HG03575 (cell line): ENCODE data around the gene GFOD2.
"Not testable (repeated sequence)": the region's sequence is repeated elsewhere in the genome, so short reads cannot be mapped to it uniquely, and the experiment has no call there.

Experiments used
- ATAC-seq: cut with Tn5 transposase; IDR thresholded peaks from one replicate; pipeline ENCODE4 v1.9.1; 2021; ENCODE audit not compliant: unreplicated experiment, insufficient number of reproducible peaks, low FRiP score; ENCODE audit errors: extremely low read depth

GFOD2 gene, protein sequence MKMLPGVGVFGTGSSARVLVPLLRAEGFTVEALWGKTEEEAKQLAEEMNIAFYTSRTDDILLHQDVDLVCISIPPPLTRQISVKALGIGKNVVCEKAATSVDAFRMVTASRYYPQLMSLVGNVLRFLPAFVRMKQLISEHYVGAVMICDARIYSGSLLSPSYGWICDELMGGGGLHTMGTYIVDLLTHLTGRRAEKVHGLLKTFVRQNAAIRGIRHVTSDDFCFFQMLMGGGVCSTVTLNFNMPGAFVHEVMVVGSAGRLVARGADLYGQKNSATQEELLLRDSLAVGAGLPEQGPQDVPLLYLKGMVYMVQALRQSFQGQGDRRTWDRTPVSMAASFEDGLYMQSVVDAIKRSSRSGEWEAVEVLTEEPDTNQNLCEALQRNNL

DNA sequence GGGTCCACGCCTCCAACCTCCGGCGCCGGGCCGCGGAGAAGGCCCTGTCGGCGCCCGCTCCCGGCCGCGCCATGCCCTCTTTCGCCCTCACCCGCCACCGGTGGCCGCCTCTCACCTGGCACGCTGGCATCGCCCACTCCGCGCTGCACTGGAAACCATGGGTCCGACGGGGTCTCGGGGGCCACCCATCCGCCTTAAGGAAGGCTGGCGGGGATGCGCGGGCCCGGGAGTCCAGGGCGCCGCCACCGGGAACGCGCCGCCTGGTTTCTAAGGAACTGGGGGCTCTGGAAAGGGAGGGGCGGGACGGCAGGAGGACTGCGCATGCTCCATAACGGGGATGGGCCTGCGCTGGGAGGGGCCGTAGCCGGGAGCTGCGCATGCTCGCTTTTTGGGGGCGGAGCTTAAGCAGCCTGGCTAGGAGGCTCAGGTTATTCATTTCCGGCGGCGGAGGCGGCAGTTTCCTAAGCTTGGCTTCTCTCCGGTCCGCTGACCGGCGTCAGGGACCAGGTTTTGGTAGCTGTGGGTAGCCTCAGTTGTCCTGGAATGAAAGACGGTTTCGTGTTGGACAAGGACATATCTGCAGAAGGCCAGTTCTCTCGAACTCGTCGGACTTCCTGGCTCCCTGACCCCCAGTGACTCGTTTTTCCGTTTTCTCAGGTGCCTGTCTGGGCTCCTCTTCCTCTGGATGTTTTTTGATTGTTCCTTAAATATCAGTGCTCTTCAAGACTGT is at the start of gene GFOD2:
GFOD2 (minus strand) TSS at position 269 of the 730 bp plus-strand sequence. CDS start 33,601 bp downstream, outside the sequence.
- peak; percentile 51 for ATAC-seq

DNA sequence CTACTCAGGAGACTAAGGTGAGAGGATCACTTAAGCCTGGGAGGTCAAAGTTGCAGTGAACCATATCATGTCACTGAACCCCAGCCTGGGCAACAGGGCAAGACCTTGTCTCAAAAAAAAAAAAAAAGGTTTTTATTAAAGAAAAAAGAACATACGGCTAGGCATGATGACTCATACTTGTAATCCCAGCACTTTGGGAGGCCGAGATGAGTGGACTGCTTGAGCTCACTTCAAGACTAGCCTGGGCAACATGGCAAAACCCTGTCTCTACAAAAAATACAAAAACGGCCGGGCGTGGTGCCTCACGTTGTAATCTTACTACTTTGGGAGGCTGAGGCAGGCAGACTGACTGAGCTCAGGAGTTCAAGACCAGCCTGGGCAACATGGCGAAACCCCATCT is 48.8 kb upstream of the GFOD2 start:
- no peak for ATAC-seq

DNA sequence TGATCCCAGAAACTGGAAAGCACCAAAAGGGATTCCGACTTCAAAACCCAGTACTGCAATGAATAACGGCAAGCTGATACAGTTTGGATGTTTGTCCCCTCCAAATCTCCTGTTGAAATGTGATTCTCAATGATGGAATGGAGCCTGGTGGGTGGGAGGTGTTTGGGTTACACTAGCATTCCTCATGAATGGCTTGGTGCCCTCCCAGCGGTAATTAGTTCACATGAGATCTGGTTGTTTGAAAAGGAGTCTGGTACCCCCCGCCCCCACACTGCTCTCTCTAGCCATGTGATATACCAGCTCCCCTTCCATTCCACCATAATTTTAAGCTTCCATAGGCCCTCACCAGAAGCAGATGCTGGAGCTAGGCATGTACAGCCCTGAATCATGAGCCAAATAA is 47.2 kb upstream of the GFOD2 start:
- ATAC-seq, result no peak

DNA sequence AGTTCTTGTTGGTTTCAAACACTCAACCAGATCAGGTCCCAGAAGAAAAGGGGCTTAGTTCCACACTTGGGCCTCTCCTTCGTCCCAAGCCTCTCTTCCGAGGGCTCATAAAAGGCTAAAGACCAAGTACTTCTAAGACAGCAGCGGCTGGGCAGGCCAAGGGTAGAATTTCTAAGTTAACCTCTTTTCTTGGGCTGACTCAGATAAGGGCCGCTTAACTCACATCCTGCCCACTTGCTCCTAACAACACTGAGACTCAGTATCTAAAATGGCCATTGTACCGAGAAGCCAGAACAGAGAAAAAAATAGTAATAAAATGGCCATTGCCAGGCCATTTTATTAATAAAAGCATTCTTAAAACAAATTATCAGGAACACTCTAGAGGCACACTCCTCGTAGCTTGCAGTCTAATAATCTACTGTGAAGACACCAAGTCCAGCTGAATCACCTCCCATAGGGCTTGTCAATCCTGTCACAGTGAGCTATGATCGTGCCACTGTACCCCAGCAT is 45.1 kb upstream of the GFOD2 start:
- ATAC-seq, result no peak

DNA sequence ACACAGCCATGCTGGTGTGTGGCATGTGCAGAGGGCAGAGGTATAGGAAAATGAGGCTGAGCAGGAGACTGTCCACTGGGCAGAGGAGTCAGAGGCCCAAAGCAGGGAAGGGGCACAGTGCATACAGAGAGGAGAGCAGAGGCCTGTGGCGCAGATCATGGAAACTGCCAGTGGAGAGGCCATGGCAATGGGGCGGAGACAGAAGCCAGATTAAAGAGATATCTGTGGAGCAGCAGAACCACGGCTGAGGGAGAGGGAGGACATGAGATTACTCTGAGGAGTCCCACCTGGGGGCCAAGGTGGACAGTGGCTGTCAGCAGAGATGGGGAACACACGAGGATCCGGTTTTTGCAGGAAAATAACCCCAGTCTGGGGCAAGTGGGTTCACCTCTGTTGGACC is 44.0 kb upstream of the GFOD2 start:
- ATAC-seq, result no peak

DNA sequence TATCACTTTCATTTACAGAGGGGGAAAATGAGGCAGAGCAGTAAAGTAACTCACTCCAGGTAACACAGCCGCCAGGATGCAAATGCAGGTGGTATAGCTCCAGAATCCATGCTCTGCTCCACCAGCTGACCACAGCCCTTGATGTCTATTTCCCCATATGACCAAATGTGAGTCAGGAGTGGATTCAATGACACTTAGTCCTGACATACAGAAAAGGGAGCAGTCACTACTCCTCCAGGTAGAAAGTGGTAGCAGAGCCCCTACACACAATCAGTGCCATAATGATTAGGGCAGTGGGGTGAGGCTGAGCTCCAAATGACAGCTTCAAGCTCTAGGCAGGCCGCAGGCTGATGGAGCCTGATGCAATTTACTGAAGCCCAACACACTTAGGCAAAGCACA is 43.3 kb upstream of the GFOD2 start:
- ATAC-seq, result no peak

DNA sequence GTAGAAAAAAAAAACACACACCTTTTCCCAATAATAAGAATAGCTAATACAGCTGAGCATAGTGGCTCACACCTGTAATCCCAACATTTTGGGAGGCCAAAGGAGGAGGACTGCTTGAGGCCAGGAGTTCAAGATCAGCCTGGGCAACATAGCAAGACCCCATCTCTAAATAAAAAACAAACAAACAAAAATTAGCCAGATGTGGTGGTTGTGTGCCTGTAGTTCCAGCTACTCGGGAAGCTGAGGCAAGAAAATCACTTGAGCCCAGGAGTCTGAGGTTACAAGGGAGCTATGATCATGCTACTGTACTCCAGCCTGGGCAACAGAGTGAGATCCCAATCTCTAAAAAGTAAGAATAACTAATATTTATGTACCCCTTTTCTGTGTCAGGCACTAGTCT is 42.8 kb upstream of the GFOD2 start:
- ATAC-seq, result no peak

DNA sequence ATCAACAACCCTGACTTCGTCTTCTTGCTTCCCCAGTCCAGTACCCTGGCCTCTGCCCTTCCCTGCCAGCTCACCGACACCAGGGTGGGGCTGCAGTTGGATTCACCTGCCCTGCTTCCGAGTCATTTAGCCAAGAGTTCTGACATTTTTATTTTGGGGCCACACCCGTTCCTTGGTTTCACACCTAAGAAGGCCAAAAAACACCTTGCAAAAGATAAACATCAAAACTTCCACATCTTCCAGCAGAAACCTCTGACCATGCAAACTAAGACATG is 41.8 kb upstream of the GFOD2 start:
- no peak for ATAC-seq

DNA sequence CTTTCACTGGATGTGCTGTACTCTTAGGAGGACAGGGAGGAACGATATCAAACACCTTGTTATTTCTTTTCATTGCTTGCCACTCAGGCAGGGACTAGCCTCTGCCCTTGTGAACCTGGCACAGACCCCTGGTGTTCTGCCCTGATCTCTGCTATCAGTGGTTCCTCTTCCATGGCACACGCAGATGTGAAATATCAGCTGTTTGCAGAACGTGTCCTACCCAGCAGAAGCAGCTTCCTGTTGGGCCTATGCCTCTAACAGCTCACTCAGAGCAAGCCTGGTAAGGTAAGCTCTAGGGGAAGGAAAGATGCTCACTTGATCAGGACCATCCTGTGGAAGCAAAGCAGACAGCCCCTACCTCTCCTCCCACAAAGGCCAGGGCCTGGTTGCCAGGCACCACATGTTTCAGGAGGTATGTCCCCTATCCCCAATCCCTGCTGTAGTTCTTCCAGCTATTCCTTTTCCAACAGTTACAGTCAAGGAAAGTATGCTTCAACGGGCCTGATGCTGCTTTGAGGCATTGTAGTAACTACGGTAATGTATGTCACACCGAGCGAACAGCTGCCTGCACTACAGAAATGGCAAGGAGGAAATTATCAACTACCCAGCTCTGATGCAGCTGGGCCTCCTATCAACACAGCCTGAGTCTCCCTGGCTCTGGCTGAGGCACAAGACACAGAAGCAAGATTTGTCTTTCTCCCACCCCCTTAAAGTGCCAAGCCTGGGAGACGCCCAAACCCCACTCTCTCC is 41.3 kb upstream of the GFOD2 start:
- no peak for ATAC-seq

DNA sequence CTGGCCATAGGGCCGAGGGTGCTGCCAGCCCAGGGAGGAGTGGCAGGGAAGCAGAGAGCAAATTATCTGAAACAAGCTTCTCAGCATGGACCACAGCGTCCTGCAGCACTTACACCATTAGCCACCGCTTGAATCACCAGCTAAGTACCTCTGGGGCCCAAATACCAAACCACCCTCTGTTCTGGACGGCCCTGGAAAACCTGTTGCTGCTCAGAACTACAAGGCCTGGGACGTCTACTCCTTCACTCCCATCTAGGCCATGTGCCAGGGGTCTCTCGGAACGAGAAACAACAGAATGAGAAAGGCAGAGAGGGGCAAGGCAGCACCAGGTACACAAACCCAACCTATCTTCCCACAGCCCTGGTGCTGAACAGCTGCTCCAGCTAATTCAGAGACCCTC is 39.9 kb upstream of the GFOD2 start:
- no peak for ATAC-seq

DNA sequence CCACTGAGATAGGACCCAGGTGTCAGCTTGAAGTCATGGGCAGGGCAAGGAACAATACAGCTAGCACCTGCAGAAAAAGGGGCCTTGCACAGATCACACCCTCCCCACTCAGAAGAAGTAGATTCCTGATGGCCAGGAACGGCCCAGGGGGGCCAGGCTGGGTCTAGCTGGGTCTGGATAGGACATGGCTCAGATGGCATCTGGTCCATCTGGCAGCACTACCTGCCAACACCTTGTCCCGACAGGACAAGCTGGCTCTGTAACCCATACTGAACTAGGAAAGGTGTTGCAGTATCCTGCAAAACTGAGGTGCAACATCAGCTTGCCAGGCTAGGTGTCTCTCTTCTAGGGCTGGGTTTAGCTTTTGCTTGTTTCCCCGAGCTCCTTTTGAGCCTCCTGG is 38.9 kb upstream of the GFOD2 start:
- ATAC-seq, result no peak

DNA sequence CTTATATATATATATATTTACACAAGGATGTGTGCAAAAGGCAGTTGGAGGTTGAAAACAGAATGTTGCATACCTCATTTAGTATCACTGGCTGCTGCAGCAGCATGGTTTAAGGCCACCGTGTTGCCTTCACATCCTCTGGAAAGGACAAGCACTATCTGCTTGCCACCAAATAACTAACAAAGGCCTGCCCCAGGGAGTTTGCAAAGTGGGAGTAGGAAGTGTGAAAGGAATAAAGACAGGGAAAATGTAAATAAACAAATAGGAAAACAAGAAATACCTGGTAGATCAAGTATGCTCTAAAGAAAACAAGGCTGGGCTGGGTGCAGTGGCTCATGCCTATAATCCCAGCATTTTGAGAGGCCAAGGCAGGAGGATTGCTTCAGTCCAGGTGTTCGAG is 33.5 kb upstream of the GFOD2 start:
- ATAC-seq, result no peak

DNA sequence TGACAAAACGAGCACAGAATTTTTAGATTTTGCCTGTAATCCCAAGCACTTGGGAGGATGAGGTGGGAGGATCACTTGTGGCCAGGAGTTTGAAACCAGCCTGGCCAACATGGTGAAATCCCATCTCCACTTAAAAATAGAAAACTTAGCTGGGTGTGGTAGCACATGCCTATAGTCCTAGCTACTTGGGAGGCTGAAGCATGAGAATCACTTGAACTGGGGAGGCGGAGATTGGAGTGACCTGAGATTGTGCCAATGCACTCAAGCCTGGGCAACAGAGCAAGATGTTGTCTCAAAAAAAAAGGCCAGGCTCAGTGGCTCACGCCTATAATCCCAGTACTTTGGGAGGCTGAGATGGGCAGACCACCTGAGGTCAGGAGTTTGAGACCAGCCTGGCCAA is 32.2 kb upstream of the GFOD2 start:
- ATAC-seq, result not testable (repeated sequence)

DNA sequence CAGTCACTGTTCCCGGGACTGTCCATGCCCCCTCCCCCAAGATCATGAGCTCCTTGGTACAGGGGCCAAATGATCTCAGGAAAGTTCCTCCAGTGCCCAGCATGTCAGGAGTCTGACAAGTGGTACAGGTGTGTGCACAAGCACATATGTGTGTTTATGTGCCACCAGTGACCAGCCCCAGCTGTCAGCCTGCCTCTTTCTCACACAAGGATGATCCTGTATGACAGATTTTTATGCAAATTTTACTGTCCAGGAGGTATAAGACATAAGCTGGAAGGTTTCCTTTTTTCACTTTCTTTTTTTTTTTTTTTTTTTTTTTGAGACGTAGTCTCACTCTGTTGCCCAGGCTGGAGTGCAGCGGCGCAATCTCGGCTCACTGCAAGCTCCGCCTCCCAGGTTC is 31.4 kb upstream of the GFOD2 start:
- ATAC-seq, result no peak

DNA sequence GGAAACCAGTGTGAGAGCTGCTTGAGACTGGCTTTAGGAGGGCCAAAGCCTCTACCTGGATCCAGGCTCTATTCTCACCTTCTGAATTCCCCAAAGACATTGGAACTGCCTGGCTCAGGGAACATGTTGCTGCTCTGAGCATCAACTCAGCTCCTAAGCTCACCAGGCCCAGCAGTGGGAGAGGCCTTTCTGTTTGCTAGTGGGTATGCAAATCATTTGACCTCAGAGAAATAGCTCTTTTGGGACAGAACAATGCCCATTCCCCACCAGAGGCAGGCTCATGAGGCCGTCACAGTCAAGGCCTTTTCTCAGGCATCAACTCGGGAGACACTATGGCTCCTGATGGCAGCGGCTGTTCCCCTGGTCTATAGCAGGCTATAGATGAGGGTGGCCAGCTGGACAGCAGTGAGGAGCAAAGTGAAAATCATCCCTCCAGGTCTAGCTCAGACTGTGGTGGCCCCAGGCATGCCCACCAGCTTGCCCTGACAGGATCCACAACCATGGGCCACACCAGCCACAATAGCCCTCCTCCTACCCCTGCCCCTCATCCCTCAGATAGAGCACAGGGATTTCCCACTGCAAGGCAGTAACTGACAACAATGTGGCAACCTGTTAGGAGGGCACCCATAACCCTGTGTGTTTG is 30.4 kb upstream of the GFOD2 start:
- ATAC-seq, result no peak

DNA sequence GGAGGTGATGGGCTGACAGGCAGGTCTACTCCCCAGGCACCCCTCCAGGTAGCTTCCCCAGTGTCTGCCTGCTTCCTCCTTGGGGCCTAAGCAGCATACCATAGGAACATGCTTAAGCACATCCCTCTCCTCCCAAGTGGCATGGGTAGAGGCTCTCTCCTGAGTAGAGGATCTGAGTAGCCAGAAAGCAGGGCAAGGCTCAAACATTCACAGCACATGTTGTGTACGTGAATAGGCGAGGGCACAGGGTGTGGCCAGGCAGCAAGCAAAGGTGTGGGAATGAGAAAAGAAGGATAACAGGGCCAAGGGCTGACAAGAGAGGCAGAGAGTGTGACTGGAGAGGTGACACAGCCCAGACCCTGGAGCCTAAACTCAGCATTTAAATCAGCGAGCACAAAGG is 29.7 kb upstream of the GFOD2 start:
- ATAC-seq, result no peak

DNA sequence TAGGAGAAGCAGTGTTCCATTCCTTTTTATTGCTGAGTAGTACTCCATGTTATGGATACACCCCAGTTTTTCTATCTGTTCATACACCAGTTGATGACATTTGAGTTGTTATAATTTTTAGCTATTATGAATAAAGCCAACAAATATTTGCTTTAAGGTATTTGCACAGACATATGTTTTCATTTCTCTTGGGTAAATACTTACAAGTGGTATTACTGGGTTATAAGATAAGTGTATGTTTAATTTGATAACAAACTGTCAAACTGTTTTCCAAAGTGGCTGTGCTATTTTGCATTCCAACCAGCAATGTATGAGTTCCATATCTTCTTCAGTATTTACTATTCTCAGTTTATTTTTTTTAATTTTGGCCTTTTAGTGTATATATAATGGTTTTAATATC is 27.7 kb upstream of the GFOD2 start:
- no peak for ATAC-seq

DNA sequence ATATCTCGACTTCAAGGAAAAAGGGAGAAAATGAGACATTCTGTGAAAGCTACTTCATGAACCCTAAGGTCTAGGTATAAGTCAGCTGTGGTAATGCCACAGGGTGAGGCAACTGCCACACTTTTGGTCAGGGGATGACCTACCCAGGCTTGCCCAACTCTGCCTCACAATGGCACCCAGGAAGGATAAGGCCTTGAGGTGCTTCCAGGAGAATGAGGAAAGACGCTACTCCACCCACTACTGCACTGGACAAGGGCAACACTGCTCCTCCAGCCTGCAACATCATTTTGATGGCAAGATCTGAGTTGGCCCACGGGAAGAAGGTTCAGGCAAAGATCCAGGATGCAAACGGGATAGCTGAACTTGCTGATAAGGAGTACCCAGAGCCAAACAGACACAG is 22.0 kb upstream of the GFOD2 start:
- ATAC-seq, result no peak

DNA sequence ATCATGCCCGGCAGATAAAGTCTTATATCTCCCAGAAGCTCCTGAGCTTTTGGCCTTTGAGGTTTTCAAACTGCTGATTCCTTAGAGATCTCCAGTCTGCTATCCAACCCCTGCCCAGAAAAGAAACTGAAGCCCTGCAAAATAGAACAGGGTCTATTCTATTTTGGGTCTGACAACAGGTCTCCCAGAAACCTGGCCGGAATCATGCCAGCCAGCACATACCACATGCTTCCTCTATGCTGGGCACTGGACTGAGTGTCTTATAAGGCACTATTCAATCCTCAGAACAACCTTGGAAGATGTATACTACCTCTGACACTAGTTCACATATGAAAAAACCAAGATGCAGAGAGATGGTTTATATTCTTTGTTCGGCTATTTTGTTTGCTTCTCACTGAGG is 21.3 kb upstream of the GFOD2 start:
- ATAC-seq, result no peak
